Endothelial cell of umbilical vein (primary cell): ENCODE measurements around the gene LMF1. TPM values are rescaled to one million over a fixed set of nuclear protein-coding genes. Genes with fewer than 3 reads are reported as not detected.

Experiments
- BruUV-seq: library from RNA; stranded (reverse); fragments of 400-500 nt; replicated peaks from 2 replicates; lab custom pipeline; 2021; lab: Mats Ljungman, UMichigan
- CTCF ChIA-PET: fragments of 300-600, 350-600 bp; sonication (Branson Sonifier 250); formaldehyde crosslinking; loops from one replicate; lab custom pipeline; 2021; ENCODE audit warnings: antibody characterized with exemption, inconsistent platforms; lab: Charles Lee
- POLR2A ChIA-PET: fragments of 300-600, 350-600 bp; sonication (Branson Sonifier 250); formaldehyde crosslinking; loops from one replicate; lab custom pipeline; 2021; ENCODE audit warnings: antibody characterized with exemption, inconsistent platforms; lab: Charles Lee
- DNase-seq: peaks from one replicate; pipeline ENCODE4 v3.0.0-alpha.2; 2011; ENCODE audit warnings: low read depth, low spot score
- FAIRE-seq: peaks from 2 replicates; lab custom pipeline; 2011; peaks lifted over from hg19 to GRCh38; lab: Jason Lieb, UNC
- H2AFZ ChIP-seq: 2 replicates; pipeline ENCODE4 v1.6.0; 2012; ENCODE audit warnings: low read depth, low read length, control low read depth, inconsistent platforms
- H3K27ac ChIP-seq: 2 replicates; pipeline ENCODE4 v1.5.1; 2011; ENCODE audit warnings: low read depth, mild to moderate bottlenecking, control low read depth, low read length, moderate library complexity; ENCODE audit not compliant: insufficient read depth
- H3K27me3 ChIP-seq, 2 experiments: 2 replicates each; pipeline versions ENCODE4 v1.6.0 to v1.6.1; 2011; ENCODE audit warnings: low read length in 2 of 2, mixed read lengths in 1 of 2; ENCODE audit not compliant: control insufficient read depth in 2 of 2, insufficient read depth in 2 of 2
- H3K36me3 ChIP-seq, 2 experiments: 2 replicates in 1 of 2; 3 replicates in 1 of 2; pipeline ENCODE4 v1.5.1; 2011; ENCODE audit warnings: low read length in 2 of 2, mild to moderate bottlenecking in 1 of 2, moderate library complexity in 1 of 2; ENCODE audit not compliant: control insufficient read depth in 2 of 2, insufficient read depth in 2 of 2; ENCODE audit errors: extremely low read depth in 1 of 2
- H3K4me1 ChIP-seq: 3 replicates; pipeline ENCODE4 v1.5.1; 2011; ENCODE audit warnings: mild to moderate bottlenecking, low read length; ENCODE audit not compliant: control insufficient read depth, insufficient read depth; ENCODE audit errors: extremely low read depth
- H3K4me2 ChIP-seq: 2 replicates; pipeline ENCODE4 v1.6.1; 2011; ENCODE audit warnings: low read length, control low read depth, mixed read lengths; ENCODE audit not compliant: insufficient read depth
- H3K4me3 ChIP-seq, 3 experiments: fragments of 200-600 bp in 1 of 3; sonication (generic), shearing (Covaris generic) in 1 of 3; replicated peaks in 1 of 3; 2 replicates each; pipeline ENCODE4 v1.5.1; 2011 to 2016; ENCODE audit warnings: control low read depth in 3 of 3, low read length in 3 of 3, mild to moderate bottlenecking in 2 of 3, inconsistent platforms in 1 of 3, low read depth in 1 of 3, moderate library complexity in 1 of 3; ENCODE audit not compliant: insufficient read depth in 1 of 3
- H3K79me2 ChIP-seq: 2 replicates; pipeline ENCODE4 v1.6.0; 2012; ENCODE audit warnings: low read length, inconsistent platforms; ENCODE audit not compliant: control insufficient read depth, insufficient read depth
- H3K9ac ChIP-seq: replicated peaks from 2 replicates; pipeline ENCODE3; 2011; ENCODE audit warnings: low read length, control low read depth; ENCODE audit not compliant: insufficient read depth; ENCODE audit errors: extremely low read depth
- H3K9me1 ChIP-seq: replicated peaks from 3 replicates; pipeline ENCODE4 v1.6.0; 2011; ENCODE audit warnings: mild to moderate bottlenecking, low read length; ENCODE audit not compliant: control insufficient read depth, insufficient read depth; ENCODE audit errors: extremely low read depth
- H3K9me3 ChIP-seq: replicated peaks from 2 replicates; pipeline ENCODE4 v1.5.1; 2012; ENCODE audit warnings: low read length, inconsistent platforms; ENCODE audit not compliant: control insufficient read depth, insufficient read depth
- H4K20me1 ChIP-seq: replicated peaks from 2 replicates; pipeline ENCODE3; 2011; ENCODE audit warnings: mild to moderate bottlenecking, low read length; ENCODE audit not compliant: control insufficient read depth, insufficient read depth; ENCODE audit errors: extremely low read depth
- CTCF ChIP-seq, 2 donors: IDR thresholded peaks; 1 replicate in 1 of 2; 2 replicates in 1 of 2; pipeline ENCODE4 v1.5.1; 2011; ENCODE audit warnings: low read length in 2 of 2, mild to moderate bottlenecking in 2 of 2, moderate library complexity in 2 of 2, control low read depth in 1 of 2, inconsistent platforms in 1 of 2, low read depth in 1 of 2; ENCODE audit not compliant: insufficient read depth in 1 of 2; ENCODE audit errors: extremely low read depth in 1 of 2
- EZH2 ChIP-seq: IDR thresholded peaks from 2 replicates; pipeline ENCODE4 v1.6.1; 2012; ENCODE audit warnings: borderline replicate concordance, low read depth, mild to moderate bottlenecking, moderate library complexity, low read length, inconsistent platforms; ENCODE audit not compliant: severe bottlenecking
- FOS ChIP-seq: IDR thresholded peaks from 2 replicates; pipeline ENCODE4 v1.6.1; 2011; ENCODE audit warnings: mild to moderate bottlenecking, low read length, moderate library complexity, borderline replicate concordance; ENCODE audit not compliant: insufficient read depth
- GATA2 ChIP-seq: IDR thresholded peaks from 2 replicates; pipeline ENCODE4 v1.7.0; 2011; ENCODE audit warnings: low read depth, mild to moderate bottlenecking, moderate library complexity, mixed read lengths, low read length; ENCODE audit not compliant: insufficient read length, insufficient read depth
- JUN ChIP-seq: IDR thresholded peaks from 2 replicates; pipeline ENCODE4 v1.6.1; 2011; ENCODE audit warnings: borderline replicate concordance, low read depth; ENCODE audit not compliant: insufficient read length, insufficient read depth
- MAX ChIP-seq: IDR thresholded peaks from 2 replicates; pipeline ENCODE4 v1.6.1; 2011; ENCODE audit not compliant: insufficient read depth, insufficient read length
- MYC ChIP-seq: IDR thresholded peaks from one replicate; pipeline ENCODE4 v1.6.1; 2011; ENCODE audit warnings: mild to moderate bottlenecking, low read depth, low read length
- POLR2A ChIP-seq: IDR thresholded peaks from 2 replicates; pipeline ENCODE4 v1.6.1; 2012; ENCODE audit warnings: low read depth, mild to moderate bottlenecking, control low read depth, low read length
- POLR2AphosphoS5 ChIP-seq: IDR thresholded peaks from 2 replicates; pipeline ENCODE4 v1.6.1; 2012; ENCODE audit warnings: low read depth, mild to moderate bottlenecking, control low read depth, low read length, moderate library complexity; ENCODE audit not compliant: insufficient read depth
- dilution Hi-C: fragments of 300-500 bp; cut with MboI; formaldehyde crosslinking; loops from one replicate; pipeline ENCODE4 v1.15.0; 2019; ENCODE audit warnings: low sequenced_read_pairs; ENCODE audit not compliant: extremely low pct_ligation_motif_present
- intact Hi-C: fragments of 100-400 bp; cut with micrococcal nuclease; formaldehyde crosslinking; loops from one replicate; pipeline ENCODE4 v1.10.0; 2022
- polyA plus RNA-seq, 4 experiments: library from polyadenylated mRNA; depleted of rRNA in 3 of 4; stranded (reverse) in 3 of 4; unstranded in 1 of 4; fragments of >200 nt; gene quantifications; 2 replicates each; pipeline versions ENCODE4 v1.2.1 to v1.2.3, GENCODE V29; 2011 to 2012; ENCODE audit warnings: missing spikeins in 1 of 4
- total RNA-seq: library from RNA; stranded (reverse); gene quantifications from 2 replicates; pipeline ENCODE4 v1.2.3, GENCODE V29; 2021

LMF1 gene
- total and polyA plus RNA-seq, 2 donors (not counting 3 experiments of a cell fraction or from before 2014, with no cell fraction given), result 17.8 TPM

- Histone ChIP-seq H3K27ac (no peak overlapping the region), H3K4me2 (no peak overlapping the region), H2AFZ (no peak overlapping the region), H3K9ac (no peak overlapping the region), H3K36me3 (no peaks in the 10 kb centered on the region), H3K9me1 (no peaks in the 10 kb centered on the region), H3K79me2 (no peaks in the 10 kb centered on the region), H3K27me3 (peaks cover 0 to 8% of the 10 kb centered on the region in 2 experiments), H4K20me1 (no peaks in the 10 kb centered on the region), H3K9me3 (no peaks in the 10 kb centered on the region), H3K4me3 (no peak overlapping the region), H3K4me1 (no peaks in the 10 kb centered on the region)
- ChIA-PET POLR2A (no interaction called here), CTCF (no interaction called here)
- TF ChIP-seq MAX (no peak), POLR2AphosphoS5 (no peak), EZH2 (no peak), POLR2A (no peak), GATA2 (no peak), MYC (no peak), FOS (no peak), CTCF (IDR thresholded peaks at IDR 0.05; ENCODE audit: extremely low read depth in 1 of 2, insufficient read depth in 1 of 2, low read depth in 1 of 2, low read length in 2 of 2) (no peak), JUN (no peak)
- dilution Hi-C loops, result no loop called here
- intact Hi-C loops, result no loop called here
- no peak for DNase-seq
- no peak for FAIRE-seq
- BruUV-seq, result no TSS peak
These were observed 149.0 kb downstream of the LMF1 start for GRCh38 chr16:821751-822150.
